ENCODE measurements around the gene TMEM54.

GRCh38 chr1:32869923-32870614, 31.1 kb downstream of the TMEM54 start:
- no peak for TF ChIP-seq ASH2L (IDR thresholded peaks at IDR 0.05; ENCODE audit: borderline replicate concordance, low read depth)
- TF ChIP-seq POLR2A (IDR thresholded peaks at IDR 0.05; ENCODE audit: low read depth, low read length): no peak
- TF ChIP-seq IRF3 (IDR thresholded peaks at IDR 0.05): no peak
- no peak for TF ChIP-seq KDM1A (IDR thresholded peaks at IDR 0.05; ENCODE audit: borderline replicate concordance)
- no peak for TF ChIP-seq MYC (IDR thresholded peaks at IDR 0.05; ENCODE audit: insufficient read depth, insufficient read length, insufficient replicate concordance, low read length, severe bottlenecking)
- no peak for TF ChIP-seq NFYB (IDR thresholded peaks at IDR 0.05; ENCODE audit: insufficient read depth, low read depth, low read length)
- TF ChIP-seq EGR1 (IDR thresholded peaks at IDR 0.05; ENCODE audit: borderline replicate concordance in 1 of 2, low read depth in 2 of 2, low read length in 2 of 2): no peak
- no peak for TF ChIP-seq MAX (IDR thresholded peaks at IDR 0.05; ENCODE audit: low read depth, low read length)

Data from GM12878 (cell line).